Umbilical cord (tissue), 2 donors: ENCODE measurements around the gene RIC1. TPM values are rescaled to one million over a fixed set of nuclear protein-coding genes. Genes with fewer than 3 reads are reported as not detected.
"Not testable (repeated sequence)": the region's sequence is repeated elsewhere in the genome, so short reads cannot be mapped to it uniquely, and the experiment has no call there.

ENCODE experiments used
- DNase-seq: peaks from one replicate; pipeline ENCODE4 v3.0.0-alpha.2; 2015; ENCODE audit warnings: low spot score
- total RNA-seq: library from RNA; depleted of rRNA; stranded (reverse); fragments of >200 nt; gene quantifications from one replicate; pipeline ENCODE4 v1.2.3, GENCODE V29; 2014; ENCODE audit warnings: low replicate concordance; ENCODE audit not compliant: insufficient read depth

RIC1 gene
- total RNA-seq, 1 donor from 2014 or later, result 45.5 TPM

DNA sequence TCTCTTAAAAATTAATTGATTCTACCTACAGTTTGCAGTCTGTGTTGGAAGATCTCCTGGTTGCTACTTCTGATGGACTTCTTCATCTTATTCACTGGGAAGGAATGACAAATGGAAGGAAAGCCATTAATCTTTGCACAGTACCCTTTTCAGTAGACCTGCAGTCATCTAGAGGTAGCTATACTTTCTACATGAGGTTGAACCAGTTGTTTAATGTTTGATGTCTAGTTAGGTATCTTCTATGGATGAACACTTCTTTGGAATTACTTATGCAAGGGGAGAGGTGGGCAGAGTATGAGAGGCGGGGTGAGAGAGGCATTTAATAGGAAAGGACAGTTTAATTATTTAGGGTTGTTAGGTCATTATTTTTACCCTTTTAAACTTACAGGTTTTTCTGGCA is 91.2 kb downstream of the RIC1 start:
- no peak for DNase-seq

GRCh38 chr9:5721279-5722087 is 92.6 kb downstream of the RIC1 start:
- no peak for DNase-seq

DNA sequence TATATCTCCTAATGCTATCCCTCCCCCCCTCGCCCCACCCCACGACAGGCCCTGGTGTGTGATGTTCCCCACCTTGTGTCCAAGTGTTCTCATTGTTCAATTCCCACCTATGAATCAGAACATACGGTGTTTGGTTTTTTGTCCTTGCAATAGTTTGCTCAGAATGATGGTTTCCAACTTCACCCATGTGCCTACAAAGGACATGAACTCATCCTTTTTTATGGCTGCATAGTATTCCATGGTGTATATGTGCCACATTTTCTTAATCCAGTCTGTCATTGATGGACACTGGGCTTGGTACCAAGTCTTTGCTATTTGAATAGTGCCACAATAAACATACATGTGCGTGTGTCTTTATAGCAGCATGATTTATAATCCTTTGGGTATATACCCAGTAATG is 93.8 kb downstream of the RIC1 start:
- DNase-seq, result not testable (repeated sequence)

DNA sequence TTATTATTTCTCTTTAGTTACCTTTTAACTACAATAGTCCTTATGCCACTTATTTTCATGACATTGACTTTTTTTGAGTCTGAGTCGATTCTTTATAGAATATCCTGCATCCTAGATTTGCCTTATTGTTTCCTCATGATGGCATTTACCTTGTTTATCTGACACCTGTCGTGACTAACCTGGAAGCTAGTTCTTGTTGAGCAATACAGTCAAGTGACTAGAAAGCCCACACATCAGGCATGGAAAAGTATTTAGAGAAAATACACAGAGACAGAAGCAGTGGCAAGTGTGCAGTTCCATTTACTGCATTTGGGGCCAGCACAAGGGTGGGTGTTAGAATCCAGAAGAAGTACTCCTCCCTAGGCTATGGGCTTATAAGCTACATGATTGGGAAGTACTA is 106.2 kb downstream of the RIC1 start:
- no peak for DNase-seq

GRCh38 chr9:5736563-5737346 is 107.8 kb downstream of the RIC1 start:
- DNase-seq, result no peak

DNA sequence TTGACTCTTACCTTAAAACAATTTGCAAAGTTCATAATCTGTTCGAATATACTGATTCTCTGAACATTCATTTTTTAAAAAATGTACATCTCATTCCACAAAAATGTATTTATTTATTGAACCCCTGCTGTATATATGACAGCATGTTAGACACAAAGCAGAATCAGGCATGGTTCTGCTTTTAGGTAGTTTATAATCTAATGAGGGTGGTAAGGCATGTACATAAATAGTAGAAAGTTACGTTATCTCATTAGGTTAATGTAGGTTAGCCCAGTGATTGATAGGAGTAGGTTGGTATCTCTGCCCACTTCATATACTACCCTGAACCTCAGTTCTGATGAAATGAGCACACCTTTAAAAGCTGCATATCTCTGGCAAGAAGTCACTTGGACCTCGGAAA is 114.2 kb downstream of the RIC1 start:
- DNase-seq, result no peak

DNA sequence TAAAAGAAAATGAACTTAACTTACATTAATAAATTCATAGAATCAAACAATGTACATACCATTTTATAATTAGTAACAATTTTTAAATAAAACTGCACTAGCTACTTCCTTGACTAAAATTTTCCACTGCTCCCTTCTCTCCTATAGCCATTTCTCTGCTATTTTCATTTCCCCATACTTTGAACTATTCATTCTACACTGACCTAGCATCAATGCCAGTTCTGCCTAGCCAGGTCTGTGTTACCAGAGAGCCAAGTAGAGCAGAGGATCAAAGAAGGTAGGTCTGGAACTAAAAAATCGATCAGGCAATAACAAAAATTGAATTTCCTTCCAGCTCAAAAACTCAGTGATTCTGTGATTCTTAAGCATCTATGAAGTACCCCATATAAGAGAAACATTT is 119.5 kb downstream of the RIC1 start:
- DNase-seq, result no peak

DNA sequence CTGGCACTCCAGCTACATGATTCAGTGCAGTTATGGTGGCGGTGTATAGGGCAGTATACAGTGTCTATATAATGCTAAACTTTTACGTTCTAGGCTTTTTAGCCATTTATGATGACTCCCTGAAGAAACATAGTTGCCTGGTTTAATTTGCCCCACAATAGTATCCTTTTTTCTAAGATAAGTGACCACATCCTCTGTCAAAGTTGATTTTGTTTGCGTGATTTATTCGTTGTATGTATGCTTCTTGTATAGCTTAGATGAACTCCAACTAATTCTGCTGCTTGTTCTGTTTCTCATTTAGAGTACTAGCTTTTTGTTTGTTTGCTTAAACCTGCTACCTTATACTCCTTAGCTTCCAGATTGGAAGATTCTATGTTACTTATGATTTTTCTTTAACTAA is 120.4 kb downstream of the RIC1 start:
- DNase-seq, result no peak

GRCh38 chr9:5750569-5750968 is 121.7 kb downstream of the RIC1 start:
- no peak for DNase-seq

DNA sequence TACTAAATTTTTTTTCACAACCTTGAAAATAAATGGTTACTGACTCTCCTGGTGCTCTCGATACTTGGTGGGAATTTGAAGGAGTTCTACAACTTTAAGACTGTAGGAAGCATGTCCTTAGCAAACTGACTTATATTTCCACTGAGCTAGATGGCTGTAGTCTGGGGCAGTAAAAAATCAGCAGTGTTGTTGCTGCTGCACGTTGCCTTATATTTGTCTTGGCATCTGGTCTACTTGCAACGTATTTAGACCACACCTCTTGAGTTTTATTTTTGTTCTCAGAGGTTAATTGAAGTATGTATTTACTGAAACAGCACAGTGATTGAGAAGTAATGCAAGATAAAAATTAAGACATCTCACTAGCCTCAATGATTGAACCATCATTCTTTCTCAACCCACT is 127.7 kb downstream of the RIC1 start:
- DNase-seq, result no peak

GRCh38 chr9:5760338-5760737 is 131.4 kb downstream of the RIC1 start:
- no peak for DNase-seq

- DNase-seq, result no peak
Measured at GRCh38 chr9:5762421-5762820, 133.5 kb downstream of the RIC1 start.

DNA sequence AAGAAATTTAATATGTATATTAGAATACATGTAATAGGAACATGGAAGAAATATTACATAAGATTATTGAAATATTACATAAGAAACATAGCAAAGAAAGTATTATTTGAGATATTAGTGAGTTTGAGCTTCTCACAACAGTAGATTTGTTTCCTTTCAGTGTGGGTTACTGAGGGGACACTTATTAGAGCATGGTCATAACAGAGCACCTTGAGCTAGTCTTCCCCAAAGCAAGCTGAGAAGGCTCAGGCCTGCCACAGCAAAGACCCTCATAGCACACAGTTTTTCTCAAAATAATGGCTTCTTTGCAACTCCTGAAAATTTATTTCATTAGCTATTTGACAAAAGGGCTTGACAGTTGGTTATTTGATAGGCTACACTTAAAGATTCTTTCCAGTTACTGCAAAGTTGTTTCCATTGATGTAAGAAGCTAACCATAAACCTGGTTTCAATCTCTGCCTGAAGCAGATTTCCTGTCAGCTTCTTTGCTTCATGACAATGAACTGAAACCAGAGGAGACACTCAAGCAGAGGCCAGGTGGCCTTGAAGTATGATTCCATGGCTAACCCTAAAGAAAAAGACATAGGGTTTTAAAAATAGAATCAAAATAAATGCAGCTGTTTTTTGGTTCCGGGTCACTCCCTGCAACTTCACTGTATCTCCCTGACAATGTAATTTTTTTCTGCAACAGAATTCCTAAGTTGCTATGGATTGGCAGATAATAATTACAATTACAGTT is 135.4 kb downstream of the RIC1 start:
- no peak for DNase-seq

- DNase-seq, result no peak
Measured at GRCh38 chr9:5767968-5768932, 139.3 kb downstream of the RIC1 start.

- no peak for DNase-seq
Measured at GRCh38 chr9:5773324-5773999, 144.6 kb downstream of the RIC1 start.

- DNase-seq, result no peak
Measured at GRCh38 chr9:5778805-5779204, 149.9 kb downstream of the RIC1 start.

GRCh38 chr9:5779705-5780218 is 150.9 kb downstream of the RIC1 start:
- not testable (repeated sequence) for DNase-seq

GRCh38 chr9:5783420-5783819 is 154.5 kb downstream of the RIC1 start:
- DNase-seq, result not testable (repeated sequence)

DNA sequence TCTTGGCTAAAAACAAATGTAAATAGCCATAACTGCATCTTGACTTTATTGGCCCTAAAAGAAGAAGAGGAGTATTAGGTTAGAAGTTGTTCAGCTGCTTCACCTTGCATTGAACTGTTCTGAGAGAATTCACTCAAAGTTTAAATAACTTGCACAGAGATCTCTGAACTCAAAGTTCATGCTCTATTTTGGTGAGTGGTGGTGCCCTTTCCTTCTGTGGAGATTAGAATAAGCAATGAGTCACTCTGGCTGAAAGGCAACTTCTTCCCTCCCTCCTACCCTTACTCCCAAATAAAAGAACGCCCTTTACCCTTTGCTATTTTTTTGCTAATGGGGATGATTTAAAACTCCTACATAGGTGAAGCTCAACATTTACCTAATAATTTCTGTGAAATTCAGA is 155.1 kb downstream of the RIC1 start:
- no peak for DNase-seq
